ENCODE measurements around the gene KCNJ13.

Gene KCNJ13

DNA sequence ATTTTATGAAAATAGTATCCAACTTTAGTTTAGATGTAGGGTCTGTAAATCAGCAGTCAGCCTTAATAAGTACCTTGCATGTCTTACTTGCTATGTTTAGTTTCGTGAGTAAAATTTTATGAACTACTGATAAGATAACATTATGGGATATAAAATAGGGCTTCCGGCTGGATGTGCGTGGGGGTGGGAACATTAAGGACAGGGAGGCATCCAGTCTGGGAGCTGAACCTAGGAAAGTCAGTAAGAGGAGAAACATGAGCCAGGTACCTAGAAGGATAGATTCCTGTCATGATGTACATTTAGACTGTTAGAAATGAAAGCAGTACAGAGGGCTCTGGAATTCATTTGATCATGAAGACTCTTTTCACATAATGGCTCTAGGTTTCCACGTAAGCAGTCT, 12.7 kb upstream of the KCNJ13 start:
- TF ChIP-seq, protein P1, sequence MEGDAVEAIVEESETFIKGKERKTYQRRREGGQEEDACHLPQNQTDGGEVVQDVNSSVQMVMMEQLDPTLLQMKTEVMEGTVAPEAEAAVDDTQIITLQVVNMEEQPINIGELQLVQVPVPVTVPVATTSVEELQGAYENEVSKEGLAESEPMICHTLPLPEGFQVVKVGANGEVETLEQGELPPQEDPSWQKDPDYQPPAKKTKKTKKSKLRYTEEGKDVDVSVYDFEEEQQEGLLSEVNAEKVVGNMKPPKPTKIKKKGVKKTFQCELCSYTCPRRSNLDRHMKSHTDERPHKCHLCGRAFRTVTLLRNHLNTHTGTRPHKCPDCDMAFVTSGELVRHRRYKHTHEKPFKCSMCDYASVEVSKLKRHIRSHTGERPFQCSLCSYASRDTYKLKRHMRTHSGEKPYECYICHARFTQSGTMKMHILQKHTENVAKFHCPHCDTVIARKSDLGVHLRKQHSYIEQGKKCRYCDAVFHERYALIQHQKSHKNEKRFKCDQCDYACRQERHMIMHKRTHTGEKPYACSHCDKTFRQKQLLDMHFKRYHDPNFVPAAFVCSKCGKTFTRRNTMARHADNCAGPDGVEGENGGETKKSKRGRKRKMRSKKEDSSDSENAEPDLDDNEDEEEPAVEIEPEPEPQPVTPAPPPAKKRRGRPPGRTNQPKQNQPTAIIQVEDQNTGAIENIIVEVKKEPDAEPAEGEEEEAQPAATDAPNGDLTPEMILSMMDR (IDR thresholded peaks at IDR 0.05; ENCODE audit: extremely low read depth, insufficient read depth, missing control alignments), result no peak
- DNase-seq (ENCODE audit: low spot score), result no peak
- in situ Hi-C loops (cut with MboI; ENCODE audit: low pct_unique_long_range_greater_than_20kb, low sequenced_read_pairs, unreplicated experiment), result no loop called here

DNA sequence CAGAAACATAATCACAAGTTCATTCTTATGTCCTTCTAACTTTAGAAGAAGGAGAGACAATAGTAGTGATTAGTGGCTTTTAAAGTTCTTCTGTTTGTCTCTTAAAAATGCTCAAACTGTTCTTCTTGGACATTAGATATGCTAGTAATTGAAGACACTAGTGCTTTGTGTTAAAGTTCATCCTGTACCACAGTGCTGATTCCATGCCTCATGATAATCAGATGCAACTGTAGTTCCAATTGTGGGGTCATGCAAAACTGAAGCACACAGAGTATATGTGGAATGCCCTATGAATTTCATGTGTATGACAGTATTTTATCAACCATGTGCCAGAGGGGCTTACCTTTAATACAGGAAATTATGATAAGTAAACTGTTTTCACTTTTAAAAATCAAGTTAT, 11.4 kb upstream of the KCNJ13 start:
- DNase-seq (ENCODE audit: low spot score), result no peak
- TF ChIP-seq, protein P1 (IDR thresholded peaks at IDR 0.05; ENCODE audit: extremely low read depth, insufficient read depth, missing control alignments), result no peak
- in situ Hi-C loops (cut with MboI; ENCODE audit: low pct_unique_long_range_greater_than_20kb, low sequenced_read_pairs, unreplicated experiment), result no loop called here

DNA sequence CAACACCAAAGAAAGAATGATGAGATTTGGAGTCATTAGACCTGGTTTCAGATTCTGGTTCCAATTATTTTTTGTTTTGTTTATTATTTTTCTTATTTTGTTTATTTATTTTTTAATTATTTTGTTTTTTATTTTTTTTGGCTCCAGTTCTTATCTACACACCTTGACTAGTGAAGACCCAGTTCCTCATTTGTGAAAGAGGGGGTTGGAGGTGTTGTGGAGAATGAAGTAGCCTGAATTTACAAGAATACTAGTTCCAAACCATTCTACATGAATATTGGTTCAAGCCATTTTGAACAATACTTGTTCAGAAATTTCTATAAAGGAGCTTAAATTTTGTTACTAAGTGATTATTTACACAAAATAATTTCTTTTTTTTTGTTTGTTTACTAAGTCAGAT, 6.9 kb upstream of the KCNJ13 start:
- TF ChIP-seq, protein P1 (IDR thresholded peaks at IDR 0.05; ENCODE audit: extremely low read depth, insufficient read depth, missing control alignments), result no peak
- in situ Hi-C loops (cut with MboI; ENCODE audit: low pct_unique_long_range_greater_than_20kb, low sequenced_read_pairs, unreplicated experiment), result no loop called here
- DNase-seq (ENCODE audit: low spot score), result no peak

DNA sequence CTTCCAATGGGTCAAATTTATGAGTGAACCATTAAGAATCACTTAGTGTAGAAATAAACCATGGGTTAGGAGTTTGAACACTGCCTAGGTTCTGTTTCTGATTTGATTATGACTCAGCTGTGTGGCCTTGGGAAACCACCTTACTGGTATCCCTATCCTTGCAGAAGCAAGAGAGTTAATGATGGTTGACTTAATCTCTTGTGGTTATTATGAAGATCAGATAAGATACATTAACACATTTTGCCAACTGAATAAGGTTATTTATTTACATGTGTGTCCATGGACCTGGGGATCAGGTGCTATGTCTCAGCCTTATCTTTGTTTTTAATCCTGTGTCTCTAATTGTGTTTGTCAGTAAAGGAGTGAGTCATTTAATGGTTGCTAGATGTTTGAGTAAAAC, 5.4 kb upstream of the KCNJ13 start:
- TF ChIP-seq, protein P1 (IDR thresholded peaks at IDR 0.05; ENCODE audit: extremely low read depth, insufficient read depth, missing control alignments), result no peak
- peak; percentile 60 for DNase-seq (ENCODE audit: low spot score)
- in situ Hi-C loops (cut with MboI; ENCODE audit: low pct_unique_long_range_greater_than_20kb, low sequenced_read_pairs, unreplicated experiment), result no loop called here

DNA sequence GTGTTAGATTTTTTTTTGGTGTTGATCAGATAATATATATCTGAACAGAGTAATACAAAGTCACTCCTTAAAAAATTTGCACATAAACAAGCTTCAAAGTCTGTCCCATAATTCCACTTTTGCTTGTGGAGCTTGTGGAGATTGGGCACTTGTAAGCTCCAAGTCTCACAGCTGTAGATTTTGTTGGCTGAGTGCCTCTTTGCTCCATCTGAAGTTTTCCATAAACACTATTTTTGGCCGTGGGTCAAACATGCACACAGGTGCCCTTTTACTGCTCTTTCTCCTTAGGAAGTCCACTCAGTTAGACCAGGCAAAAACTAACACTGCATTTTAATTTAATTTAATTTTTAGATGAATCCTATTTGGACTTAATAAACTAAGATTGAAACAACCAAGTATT, 3.6 kb upstream of the KCNJ13 start:
- DNase-seq (ENCODE audit: low spot score), result no peak
- in situ Hi-C loops (cut with MboI; ENCODE audit: low pct_unique_long_range_greater_than_20kb, low sequenced_read_pairs, unreplicated experiment), result no loop called here
- TF ChIP-seq, protein P1 (IDR thresholded peaks at IDR 0.05; ENCODE audit: extremely low read depth, insufficient read depth, missing control alignments), result no peak

DNA sequence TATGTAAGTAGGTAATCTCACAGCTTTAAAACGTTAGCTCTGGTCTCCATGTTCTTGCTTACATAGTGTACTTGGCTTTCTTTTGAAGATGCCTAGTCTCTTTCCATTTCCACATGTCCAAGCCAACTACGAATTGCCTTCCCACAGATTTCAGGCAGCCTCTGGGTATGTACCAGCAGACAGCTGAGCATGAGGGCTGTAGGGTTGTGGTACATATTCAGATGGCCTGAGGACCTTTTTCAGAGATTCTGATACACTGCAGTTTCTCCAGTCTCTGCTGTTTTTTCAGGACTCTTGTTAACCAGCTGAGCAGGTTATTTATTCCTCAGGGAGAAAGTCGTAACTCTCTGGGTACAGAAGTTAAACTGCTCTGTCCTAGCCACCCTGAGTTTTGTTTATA, 3.1 kb upstream of the KCNJ13 start:
- TF ChIP-seq, protein P1 (IDR thresholded peaks at IDR 0.05; ENCODE audit: extremely low read depth, insufficient read depth, missing control alignments), result no peak
- in situ Hi-C loops (cut with MboI; ENCODE audit: low pct_unique_long_range_greater_than_20kb, low sequenced_read_pairs, unreplicated experiment), result no loop called here
- no peak for DNase-seq (ENCODE audit: low spot score)

DNA sequence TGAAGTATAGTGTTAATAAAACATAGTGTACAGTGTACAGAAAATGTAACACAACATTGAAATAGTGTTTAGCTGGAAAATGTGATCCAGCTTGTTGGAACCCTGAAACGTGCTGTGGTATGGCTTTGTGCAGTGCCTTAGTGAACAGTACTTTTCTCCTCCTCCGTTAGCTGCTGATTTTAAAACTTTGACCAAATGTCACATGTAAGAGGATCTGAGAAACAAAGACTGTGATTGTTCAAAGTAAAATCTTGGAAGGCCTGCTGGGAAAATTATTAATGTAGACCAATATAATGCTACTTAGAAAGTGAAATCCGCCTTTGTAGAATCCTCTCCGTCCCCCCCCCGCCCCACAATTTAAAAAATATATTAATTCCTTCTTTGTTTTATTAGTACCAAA, 911 bp upstream of the KCNJ13 start:
- TF ChIP-seq, protein P1 (IDR thresholded peaks at IDR 0.05; ENCODE audit: extremely low read depth, insufficient read depth, missing control alignments), result no peak
- no peak for DNase-seq (ENCODE audit: low spot score)
- in situ Hi-C loops (cut with MboI; ENCODE audit: low pct_unique_long_range_greater_than_20kb, low sequenced_read_pairs, unreplicated experiment), result no loop called here
